GM18520 (cell line): ENCODE measurements around the gene RNU6-7.
A peak's percentile ranks its signal among the peaks of the same experiment; 100 is the strongest.

Experiments used
- ATAC-seq: cut with Tn5 transposase; IDR thresholded peaks from one replicate; pipeline ENCODE4 v1.9.1; 2021; ENCODE audit not compliant: unreplicated experiment

The RNU6-7 gene

DNA sequence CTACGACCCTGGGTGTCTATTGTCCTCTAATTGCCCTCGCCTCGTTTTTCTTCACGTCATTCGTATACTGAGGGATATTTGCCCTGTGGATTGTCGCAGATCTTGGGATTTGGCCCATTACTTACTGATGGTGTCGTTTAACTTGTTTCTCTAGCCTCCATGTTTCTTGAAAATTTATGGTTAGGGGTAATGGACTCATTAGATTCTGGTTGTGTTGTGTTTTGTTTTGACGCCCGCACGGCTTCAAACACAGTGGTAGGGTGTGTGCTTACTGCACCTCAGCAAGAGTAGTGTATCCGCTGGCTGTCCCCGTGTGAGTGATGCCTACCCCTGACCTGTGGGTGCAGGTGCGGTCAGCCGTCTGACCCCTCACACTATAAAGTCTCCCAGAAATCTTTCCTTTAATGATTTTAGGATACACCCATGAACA, 2.1 kb downstream of the RNU6-7 start:
- ATAC-seq: no peak

DNA sequence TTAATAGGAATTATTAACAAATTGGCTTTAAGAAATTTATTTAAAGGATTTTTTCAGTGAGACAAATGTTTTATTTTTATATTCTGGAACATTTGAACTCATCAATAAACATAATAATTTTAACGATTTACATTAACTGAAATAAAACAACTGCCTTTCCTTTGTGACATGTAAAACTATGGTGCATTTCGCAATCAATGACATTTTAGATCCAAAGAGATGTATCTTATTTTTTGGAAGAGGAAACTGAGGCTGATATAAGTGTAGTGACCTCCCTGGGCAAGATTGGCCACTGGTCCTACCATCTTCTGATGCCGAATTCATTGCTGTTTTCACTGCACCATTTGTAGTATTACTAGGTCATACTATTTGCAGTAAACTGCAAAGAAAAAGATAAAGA, 3.7 kb downstream of the RNU6-7 start:
- ATAC-seq: no peak

DNA sequence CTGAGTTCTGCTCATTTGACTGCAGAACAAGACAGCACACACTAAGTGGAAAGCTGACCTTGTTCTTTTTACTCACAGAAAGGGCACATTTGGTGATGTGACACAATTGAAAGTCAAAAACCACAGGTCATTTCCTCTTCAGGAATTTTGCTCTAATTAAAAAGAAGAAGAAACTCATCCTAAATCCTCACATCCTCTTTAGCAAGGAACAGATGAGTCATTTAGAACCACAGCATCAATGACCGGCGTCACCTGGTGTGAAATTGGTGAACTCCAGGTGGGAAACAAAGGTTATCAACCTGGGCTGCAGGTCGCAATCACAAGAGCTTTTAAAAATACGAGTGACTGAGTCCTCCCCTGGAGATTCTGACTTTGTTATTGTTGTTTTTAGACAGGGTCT, 4.1 kb downstream of the RNU6-7 start:
- no peak for ATAC-seq

DNA sequence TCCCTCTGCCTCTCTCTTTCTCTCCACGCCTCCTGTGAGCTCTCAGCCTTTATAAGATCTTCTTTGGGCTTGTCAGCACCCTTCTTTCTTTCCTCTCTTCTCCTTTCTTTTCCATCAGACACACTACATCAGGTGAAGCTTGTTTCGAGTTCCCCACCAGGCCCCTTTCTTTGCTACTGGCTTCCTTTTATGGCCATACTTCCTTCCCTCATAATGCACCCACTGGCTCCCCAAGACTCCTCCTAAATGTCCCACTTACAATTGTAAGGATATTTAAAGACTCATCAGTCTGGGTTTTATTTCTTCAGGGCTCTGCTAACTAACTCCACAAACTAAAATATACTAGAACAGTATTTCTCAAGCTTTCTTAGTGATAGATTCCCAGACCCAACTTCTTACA, 4.7 kb downstream of the RNU6-7 start:
- ATAC-seq: no peak

DNA sequence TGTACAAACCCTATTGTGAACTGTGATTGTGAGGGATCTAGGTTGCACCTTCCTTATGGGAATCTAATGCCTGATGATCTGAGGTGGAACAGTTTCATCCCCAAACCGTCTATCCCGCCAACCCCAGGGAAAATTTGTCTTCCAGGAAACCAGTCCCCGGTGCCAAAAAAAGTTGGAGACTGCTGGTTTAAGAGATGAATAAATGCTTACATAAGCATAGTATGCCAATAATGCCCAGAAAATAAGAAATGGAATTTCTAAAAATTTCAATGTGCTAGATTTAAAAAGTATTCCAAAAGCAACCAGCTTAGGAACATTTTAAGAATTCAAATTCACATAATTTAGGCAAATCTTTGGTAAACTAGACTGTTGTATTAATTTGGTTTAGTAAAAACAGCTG, 6.6 kb downstream of the RNU6-7 start:
- no peak for ATAC-seq

DNA sequence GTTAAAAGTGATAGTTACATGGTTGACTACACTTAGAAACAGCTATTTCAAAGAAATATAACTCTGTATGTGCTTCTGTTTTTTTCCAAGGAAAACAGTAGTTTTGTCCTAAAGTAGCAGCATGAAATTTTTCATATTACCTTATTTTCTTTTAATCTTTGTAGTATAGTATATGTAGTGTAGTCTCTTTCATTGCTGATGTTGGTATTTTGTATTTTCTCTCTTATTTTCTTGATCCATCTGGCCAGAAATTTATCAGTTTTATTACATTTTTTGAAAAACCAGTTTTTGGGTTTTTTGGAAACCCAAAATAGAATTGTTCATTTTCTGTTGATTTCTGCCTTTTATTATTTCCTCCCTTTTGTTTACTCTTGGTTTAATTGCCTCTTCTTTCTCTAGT, 7.6 kb downstream of the RNU6-7 start:
- no peak for ATAC-seq

DNA sequence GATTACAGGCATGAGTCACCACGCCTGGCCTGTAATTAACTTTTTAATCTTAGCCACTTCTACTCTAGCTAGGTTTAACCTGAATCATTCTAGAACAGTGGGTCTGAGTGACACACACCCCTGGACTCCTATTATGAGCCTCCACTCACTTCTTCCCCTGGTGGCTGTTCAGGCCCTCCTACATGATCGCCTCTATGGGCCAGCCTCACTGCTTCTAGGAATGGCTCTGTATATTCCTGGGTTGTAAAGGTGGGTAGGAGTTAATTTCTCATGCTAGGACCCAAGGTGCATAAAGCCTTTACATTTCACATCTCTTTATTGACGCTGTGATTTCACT, 9.2 kb downstream of the RNU6-7 start:
- no peak for ATAC-seq

DNA sequence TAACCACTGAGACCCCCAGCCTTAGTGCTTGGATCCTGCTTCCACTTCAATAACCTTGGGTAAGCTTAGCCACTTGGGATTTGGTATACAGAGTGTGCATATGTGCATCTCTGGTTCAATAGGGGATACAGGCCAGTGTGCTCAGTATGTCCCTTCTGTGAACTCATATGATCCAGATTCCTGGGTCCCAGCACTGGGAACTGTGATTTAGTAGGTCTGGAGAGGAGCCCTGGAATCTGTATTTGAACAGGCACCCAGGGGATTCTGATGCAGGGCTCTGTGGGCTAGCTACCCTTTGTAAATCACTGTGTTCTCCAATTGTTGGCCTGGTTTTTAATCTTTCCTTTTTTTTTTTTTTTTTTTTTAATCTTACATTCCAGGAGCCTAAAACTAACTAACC, 11.0 kb downstream of the RNU6-7 start:
- ATAC-seq: no peak

DNA sequence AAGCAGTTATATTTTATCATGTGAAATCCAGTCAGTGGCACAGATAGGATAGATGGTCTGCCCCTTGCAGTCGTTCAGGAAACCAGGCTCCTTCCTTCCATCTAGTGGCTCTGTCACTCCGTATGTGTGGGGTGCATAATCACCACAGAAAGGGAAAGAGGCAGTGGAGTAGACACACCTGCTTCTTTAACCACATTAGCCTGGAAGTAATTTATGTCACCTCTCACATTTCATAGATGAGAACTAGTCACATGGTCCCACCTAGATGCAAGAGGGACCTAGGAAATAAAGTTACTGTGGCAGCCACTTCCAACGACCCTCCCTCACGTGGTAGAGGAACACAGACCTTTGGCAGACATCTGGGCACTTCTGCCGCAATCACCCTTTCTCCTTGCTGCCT, 15.5 kb downstream of the RNU6-7 start:
- no peak for ATAC-seq

DNA sequence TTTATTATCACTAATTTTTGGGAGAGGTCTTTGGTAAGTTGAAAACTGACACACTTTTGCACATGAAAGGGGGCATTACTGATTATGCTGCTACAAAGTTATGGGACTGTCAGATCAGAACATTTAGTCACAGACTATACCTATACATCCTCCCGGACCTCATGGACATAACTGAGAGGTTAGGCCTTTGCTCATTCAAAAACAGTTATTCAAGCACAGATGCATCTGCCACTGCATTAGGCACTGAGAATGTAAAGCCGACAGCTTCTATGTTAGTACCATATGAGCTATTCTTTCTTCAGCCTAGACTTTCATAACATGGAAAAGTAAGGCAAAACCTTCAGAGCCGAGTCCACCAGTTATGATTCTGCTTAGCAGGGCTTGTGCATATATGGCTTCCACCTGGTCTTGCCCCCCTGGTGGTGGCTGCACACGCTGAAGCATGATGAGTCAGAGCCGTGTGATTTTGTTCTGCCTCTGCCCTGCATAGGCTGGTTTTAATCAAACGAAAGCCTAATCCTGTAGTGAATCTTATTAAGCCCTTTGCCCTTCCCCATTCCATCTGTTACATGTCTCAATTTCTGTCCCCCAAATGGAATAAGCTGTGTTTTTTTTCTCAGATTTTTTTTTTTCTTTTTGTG, 23.0 kb downstream of the RNU6-7 start:
- ATAC-seq: peak; percentile 80

DNA sequence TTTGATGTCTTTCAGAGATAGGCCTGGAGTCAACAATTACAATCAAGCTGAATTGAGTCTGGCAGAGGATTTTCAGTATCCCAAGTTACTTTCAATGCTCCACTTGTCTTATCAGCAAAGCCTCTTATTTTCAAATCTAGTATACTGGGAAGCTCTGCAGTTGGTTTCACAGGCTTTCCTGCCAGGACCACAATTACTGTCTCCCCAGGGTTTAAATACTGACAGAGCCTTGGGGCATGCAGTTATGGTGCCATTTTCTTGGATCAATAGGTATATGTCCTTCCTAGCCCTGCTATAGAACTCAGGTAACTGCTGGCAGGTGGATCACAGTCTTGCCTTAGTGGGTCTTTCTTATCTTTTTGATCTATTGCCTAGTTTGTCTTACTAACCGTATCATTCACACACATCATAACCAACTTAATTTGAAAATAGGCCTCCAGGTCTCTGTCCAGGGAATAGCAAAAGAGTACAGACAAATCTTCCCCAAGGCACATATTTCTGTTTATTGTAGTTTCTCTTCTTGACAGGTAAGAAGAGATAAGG, 23.6 kb downstream of the RNU6-7 start:
- ATAC-seq: no peak

DNA sequence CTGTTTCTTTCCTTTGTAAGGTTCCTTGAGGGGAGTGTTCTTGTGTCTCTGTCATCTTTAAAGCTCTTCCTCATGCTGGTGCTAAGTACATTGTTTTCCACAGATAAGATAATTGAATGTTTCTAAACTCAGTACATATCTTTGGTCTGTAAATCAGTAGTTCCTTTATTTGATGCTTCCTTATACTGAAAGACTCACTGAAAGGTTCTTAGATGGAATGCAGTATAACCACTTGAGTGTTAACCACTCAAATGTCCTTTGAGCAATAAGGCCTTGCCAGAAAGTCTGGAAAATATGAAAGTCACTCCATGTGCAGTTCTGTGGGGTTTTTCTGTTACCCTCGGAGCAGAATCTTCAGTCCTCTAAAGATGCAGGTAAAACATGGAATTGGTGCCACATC, 24.2 kb downstream of the RNU6-7 start:
- ATAC-seq: no peak

DNA sequence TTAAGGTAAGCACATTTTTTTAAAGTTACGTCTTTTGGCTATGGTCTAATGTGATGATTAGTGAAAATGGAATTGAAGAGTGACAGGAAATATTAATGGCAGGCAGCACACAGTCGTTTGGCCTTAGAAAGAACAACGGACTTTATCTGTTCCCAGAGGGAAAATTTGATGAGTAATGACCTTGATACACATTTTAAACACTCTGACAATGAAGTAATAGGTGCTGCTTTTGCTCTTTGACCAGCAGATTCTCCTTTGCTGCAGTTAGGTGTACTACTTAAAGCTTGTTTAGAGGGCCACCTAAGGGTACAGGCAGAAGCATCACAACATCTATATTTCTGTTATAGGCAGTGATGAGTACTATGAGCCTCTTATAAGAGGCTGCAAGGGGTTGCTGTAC, 28.3 kb downstream of the RNU6-7 start:
- ATAC-seq: no peak

DNA sequence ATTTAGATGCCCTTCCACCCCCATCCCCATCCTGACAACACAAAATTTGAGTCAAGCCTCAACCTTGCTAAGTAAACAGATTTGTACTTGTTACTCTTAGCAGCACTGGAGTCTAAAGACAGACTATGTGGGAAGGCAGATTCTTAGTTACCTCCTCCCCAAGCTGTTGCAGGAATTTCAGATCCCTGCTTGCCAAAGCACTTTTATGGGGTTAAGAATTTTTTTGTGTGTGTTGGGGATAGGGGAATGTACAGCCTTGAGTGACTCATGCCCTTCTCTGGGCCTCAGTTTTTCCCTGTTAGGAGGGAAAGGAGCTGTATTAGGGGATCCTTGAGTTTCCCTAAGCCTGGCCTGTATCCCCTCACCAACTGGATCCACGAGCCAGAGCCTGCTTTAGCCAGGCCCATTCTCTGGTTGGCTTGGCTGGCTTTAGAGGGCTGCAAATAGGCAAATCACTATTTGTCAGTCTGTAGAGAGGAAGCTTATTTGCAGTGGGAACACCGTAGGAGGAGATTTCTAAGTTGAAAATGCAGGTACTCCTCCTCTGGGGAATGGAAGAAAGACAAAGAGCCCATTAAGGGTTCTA, 28.9 kb downstream of the RNU6-7 start:
- no peak for ATAC-seq

DNA sequence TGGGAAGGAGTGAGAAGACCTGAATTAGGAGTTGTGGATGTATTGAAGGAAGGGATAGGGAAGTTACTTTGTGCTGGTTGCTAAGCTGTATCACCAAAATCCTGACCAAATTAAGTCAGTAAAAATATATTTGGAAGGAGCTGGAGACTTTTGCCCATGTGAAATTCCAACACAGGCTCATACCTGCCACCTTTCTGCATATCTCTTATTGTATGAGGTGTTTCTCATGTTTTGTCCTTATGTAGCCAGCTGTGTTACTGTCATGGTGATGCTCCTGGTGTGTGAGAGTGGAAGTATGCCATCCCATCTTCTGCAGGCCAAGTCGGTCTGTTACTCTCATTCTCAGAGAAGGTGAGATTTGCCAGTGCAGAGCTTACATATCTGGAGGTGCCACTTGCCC, 30.6 kb downstream of the RNU6-7 start:
- ATAC-seq: no peak

DNA sequence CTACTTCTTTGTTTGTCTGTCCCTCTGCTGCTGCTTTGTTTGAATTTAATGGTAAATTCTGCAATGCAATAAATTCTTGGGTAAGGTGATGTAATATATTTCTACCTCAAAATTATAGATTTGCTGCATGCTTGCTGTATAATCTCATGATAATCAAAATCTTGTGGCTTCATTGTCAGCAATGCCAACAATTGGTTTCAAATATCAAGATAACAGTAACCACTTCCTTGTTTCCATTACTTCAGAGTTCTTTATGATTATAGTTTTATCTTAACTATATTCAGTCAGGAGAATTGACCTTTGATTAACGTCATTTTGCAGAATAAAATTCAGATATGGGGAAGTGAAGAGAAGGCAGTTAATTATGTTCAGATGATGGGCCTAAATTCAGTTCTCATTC, 31.4 kb downstream of the RNU6-7 start:
- ATAC-seq: no peak

DNA sequence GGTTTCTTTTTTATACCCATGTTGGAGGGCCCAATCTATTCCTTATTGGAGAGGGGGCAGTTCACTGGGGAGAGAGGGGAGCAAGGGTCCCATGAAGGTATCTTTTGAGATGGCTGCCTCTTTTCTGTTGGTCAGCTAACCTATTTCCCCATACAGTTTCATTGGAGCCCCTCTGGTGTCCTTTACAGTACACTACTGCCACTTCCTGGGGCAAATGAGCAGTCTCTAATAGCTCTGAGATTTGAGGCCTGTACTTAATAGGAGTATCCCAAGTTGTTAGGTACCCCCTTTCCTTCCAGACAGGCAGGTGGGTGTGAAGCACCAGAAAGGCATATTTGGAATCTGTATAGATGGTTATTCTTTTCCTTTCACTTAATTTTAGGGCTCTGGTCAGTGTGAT, 42.6 kb downstream of the RNU6-7 start:
- ATAC-seq: no peak

DNA sequence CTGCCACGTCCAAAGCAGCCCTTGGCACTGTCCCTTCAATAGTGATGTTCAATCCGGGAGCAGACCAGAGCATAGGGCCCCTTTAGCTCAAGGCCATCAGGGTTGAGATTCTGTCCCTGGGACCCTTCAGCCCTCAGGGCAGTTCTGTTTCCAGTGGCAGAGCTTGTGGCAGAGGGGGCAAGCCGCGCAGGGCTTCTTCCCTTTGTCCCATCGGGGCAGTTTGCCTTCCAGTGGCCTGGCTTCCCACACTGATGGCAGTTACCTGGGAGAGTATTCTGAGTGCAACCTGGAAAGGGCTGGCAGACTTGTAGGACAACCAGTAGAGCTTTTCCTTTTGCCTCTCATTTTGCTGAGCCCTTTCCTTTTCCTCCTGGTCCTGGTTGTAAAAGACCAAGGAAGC, 44.9 kb downstream of the RNU6-7 start:
- no peak for ATAC-seq

DNA sequence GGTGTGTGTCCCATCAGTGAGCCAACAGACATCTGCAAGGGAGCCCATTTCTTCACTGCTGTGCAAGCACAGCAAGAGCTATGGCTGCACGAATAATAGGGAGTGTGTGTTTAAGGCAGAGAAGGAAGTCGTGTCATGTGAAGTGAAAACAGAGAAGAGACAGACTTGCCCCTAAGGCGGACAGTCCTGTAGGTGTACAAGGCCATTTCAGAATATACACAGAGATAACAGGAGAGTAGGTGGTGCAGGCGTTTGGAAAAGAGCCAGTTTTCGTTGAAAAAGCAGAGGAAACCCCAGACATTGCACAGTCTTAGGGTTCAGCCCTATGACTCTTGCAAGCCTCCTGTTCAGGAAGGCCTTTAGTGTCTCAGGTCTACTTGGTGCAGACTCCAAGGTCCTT, 47.5 kb downstream of the RNU6-7 start:
- ATAC-seq: no peak

DNA sequence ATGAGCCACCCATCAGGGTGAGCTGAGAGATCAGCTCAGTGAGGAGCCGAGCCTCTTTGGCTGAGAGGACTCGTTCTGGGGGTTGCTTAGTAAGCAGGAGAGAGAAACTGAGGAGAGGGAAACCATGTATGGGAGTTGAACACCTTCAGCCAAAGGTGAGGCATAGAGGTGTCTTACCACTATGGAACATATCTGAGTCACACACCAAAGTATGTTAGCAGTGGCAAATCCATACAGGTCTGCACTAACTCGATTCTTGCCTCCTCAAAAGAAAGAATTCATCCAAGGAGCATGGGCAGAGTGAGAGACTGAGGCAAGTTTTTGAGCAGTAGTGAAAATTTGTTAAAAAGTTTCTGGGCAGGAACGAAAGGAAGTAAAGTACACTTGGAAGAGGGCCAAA, 47.9 kb downstream of the RNU6-7 start:
- ATAC-seq: no peak

DNA sequence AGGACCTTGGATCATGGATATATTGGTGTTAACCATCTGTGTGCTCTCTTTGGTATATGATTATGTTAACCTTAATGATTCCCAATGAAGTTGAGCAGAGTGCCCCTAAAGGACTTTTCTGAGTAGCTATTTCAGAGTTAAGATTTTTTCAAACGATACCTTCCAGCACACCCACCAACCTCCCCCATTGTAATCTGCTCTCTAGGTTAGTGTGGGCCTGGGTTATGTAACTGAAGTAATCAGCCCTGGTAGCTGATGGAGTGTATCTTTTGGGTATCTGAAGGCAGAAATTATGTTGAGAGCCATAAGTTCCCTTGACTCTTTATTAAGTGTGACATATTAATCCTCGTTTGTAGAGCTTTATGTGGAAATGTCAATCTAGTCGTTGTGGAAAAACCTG, 48.8 kb downstream of the RNU6-7 start:
- no peak for ATAC-seq

DNA sequence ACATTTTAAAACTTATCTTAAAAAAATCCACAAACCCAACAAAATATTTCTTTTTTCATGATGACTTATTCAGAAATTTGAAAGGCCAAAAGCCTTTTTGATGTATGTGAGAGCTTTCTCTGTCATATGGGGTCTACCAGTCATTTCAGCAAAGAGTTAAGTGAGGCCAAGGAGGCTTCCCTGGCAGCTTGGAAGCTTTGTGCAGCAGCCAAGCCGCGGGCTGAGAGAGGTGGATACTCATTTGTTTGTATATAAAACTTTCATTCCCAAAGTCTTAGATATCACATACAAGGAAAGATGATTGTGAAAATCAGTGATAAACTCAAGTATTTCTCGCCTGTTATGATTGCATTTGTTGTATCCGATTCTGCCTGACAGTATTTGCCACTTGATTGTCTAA, 49.7 kb downstream of the RNU6-7 start:
- no peak for ATAC-seq
